GM21717 (cell line): ENCODE measurements around the gene DPYD.

ENCODE experiments used
- ATAC-seq: cut with Tn5 transposase; IDR thresholded peaks from one replicate; pipeline ENCODE4 v1.9.1; 2021; ENCODE audit warnings: mild to moderate bottlenecking, moderate library complexity; ENCODE audit not compliant: unreplicated experiment

The DPYD gene

DNA sequence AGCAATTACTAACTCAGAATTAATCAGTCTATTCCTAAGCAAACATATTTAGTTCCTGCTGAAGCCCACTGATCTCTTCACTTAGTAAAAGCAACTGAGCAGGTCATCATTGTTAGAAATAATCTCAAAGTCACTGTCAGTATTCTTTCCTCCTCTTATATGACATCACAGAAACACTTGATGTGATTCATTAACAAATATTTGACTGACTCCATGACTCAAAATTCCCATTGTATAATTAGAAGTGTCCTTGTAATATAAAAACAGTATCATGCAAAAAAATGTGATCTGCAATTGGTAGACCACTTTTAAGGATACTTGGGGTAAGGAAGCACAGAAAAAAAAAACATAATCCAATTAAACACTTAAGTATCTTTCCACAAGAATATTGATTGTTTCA lies 194.4 kb downstream of the DPYD start:
- no peak for ATAC-seq

DNA sequence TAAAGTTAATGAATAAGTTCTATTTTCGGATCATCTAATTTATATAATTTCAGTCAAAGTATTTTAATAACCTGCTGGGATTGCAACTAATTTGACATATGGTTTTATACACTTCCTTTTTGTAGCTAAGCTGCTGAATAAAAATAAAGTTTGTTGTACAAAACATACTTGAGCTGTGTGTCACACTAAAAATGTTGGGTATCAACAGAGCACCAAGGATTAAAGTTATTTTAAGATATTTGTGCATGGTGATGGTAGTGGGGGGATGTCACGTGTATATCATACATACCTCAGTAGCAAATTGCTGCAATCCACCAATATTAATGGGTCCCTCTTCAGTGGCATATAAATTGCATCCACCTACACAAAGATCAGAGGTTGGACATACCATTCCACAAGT lies 199.6 kb downstream of the DPYD start:
- ATAC-seq: no peak

DNA sequence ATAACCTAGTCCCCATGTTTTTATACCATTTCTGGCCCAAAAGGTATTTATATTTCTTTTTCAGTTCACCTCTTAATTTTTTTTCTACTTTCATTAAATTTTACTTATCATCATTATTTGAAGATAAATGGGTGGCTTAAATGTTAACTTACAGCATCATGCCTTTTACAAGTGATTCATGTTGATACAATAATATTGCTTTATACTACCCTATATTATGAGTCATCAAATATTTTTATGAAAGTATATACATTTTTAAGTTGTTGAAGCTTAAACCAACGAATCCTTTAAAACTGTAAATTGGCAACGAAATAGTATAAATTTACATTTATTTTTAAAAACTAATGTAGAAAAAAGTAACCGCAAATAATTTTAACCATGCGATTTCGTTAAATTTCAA lies 207.9 kb downstream of the DPYD start:
- no peak for ATAC-seq

DNA sequence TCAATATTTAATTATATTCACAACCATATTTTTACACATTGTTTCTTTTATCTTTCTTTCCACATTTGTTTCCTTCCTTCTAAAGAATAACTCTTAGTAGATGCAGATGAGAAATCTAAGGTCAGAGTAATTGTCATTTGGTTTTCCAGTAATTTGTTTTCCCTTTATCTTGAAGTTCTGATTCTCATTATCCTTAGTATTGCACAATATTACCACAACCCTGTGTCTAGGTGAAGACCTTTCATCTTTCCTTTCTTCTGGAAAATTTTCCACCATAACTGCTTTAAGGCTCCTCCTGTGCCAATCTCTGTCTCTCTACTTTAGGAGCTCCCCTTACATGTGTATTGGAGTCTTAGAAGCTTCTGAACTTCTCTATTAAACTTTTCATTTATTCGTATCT lies 209.0 kb downstream of the DPYD start:
- ATAC-seq: no peak

DNA sequence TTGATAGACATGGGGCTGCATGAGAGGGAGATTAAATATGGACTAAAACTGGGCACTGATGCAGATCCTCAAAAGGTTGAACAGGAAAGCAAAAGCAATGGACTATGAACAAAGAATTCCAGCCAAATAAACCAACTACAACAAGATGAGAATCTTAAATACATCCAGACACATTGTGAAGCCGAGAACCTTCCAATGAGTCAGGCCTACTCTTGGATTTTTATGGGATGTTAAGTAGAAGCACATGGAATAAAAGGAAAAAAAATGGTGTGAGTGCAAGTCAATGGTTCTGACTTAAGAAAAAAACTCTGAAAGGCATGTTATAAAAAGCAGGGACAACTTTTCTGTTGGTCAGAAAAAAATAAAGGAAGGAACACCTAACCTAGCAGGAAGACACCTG lies 227.2 kb downstream of the DPYD start:
- ATAC-seq: no peak

DNA sequence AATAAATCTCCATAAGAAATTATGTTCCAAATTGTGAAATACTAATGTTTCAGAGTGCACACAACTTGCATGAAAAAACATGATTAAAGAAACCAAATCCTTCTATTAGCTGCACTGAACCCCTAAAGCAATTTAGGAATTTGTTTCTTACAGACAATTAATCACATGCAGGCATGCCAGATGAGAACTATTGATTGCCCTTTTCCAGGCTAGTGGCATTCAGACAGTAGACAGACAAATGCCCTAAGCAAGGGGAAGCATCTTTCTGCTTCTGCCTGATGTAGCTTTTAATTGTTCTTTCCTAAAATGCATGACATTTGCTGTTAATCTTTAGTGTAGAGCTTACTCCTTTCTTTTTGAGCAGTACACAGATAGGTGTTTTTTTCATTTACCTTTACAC lies 229.5 kb downstream of the DPYD start:
- no peak for ATAC-seq

DNA sequence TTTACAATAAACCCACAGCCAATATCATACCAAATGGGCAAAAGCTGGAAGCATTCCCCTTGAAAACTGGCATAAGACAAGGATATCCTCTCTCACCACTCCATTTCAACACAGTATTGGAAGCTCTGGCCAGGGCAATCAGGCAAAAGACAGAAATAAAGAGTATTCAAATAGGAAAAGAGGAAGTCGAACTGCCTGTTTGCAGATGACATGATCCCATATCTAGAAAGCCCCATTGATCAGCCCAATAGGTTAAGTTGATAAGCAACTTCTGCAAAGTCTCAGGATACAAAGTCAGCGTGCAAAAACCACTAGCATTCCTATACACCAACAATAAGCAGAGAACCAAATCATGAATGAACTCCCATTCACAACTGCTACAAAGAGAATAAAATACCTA lies 235.5 kb downstream of the DPYD start:
- ATAC-seq: no peak

DNA sequence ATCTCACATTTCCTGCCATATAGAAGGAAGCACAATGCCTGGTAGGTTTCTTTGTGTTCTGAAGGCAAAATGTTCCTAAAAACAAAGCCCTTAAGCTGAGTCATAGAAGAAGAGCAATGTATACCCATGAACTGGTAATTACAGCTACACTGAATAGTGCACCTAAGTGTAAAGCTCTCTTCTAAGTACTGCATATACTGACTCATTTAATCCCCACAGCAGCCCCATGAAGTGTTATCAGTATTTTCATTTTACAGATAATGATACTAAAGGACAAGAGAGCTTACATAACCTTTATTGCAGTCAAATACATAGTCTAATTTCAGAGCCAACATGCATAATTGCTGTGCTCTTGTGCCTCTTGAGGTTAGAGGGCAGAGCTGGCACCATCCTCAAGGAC lies 239.9 kb downstream of the DPYD start:
- no peak for ATAC-seq

DNA sequence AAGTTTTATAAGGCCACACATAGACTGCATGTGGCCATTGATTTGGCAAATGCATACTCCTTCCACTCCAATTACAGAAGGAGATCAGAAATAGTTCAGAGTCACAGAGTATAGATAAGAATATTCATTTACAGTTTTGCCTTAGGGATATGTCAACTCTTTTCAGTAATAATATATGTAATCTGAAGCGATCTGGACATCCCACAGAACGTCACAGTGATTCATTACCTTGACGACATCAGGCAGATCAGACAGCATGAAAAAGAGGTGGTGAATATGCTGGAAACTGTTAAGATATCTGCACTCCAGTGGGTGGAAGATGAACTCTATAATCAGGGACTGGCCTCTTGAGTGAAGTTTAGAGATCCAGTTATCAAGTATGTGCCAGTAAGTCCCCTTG lies 240.4 kb downstream of the DPYD start:
- ATAC-seq: no peak

DNA sequence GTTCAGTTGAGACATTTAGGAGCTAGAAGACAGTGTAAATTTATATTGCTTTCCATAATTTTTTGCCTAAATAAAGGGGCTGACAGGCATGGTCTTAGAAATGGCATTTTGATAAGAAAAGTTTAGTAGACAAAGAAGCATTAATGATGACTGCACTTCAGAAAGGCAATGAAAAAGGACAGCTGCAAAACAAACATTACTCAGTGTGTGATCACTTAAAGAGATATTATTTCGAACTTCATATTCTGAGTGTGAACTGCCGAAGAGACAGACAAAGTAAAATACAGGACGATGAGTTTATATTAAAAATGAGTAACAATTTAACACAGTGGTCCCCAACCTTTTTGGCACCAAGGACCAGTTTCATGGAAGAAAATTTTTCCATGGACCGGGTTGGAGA lies 243.1 kb downstream of the DPYD start:
- no peak for ATAC-seq

DNA sequence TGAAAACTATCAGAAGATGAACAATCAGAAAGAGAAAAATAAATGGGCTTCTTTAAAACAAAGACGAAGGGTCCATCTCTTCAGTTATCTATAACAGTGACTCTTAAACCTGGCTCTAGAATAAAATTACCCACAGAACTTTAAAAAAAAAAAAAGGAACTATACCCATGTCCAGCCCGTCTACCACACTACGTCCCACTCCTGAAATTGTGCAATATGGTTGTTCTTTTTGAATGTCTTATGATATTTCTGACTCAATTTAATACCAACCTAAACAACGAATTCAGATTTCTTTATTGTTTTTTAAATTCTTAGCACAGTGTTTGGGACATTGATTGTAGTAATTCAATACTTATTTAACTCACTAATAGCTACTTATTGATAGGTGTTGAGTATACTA lies 246.3 kb downstream of the DPYD start:
- ATAC-seq: no peak

DNA sequence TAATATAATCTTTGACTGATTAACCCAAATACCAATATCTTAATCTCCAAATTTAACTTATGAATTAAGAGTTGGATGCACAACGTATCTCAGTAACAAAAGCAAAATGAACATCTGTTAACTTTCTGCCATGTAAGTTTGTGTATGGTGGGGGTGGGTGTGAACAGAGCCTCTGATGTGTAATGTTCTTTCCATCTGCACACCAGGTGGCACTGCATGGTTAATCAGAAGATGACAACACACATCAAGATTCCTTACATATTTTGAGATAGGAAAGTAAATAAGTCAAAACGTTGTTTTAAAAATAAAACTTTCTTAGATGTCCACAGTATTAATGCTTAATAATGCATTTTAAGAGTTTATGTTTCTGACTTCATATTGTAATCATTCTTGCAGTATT lies 251.9 kb downstream of the DPYD start:
- ATAC-seq: no peak

DNA sequence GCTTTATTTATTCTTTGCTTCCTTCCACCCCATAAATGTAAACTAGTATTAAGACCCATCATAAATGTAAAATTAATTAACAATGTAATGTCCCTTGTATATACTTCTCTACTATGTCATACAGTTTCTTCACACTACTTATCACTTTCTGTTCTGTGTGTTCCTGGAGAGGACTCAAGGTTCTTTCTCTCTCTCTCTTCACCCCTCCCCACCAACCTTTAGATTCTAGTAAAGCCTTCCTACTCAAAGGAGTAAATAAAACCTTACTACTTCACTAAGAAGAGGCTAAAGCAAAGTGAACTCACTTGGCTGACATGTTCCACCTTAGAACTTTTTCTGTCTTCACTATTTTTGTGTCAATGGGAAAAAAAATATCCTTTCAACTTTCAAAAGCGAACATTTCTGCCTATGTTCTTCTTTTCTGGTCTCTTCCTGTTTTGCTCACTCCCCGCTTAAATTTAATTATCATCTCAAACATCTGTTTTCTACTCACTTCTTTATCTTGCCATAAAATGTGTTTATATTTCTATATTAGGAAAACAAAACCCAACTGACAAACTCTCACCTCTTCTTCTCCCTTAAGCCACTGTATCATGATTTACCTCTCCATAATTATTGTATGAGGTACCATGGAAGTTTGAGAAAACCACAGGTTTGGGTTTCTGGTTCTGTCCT lies 260.3 kb downstream of the DPYD start:
- no peak for ATAC-seq

DNA sequence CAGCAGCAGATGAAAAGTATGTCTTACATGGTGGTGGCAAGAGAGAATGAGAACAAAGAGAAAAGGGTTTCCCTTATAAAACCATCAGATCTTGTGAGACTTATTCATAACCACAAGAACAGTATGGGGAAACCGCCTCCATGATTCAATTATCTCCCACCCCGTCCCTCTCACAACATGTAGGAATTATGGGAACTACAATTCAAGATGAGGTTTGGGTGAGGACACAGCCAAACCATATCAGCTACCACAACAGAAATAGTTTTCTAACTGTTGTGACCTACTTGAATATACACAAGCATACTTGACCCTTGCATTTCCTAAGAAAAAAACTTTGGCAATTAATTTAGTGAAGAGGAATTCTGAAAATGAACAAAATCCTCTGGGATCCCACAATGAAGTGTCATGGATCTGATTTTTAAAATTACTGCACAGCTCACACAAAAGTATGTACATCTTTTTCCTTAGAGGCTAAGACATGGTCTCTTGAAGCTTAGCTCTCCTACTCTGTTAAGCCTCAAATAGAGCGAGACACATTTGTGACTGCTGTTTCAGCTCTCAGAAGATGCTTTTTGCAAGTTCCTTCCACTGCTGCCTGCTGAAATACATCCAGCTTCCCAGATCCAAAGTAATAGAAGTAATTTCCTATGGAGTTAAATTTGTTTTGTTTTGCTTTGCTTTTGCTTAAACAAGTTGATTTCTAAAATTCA lies 265.8 kb downstream of the DPYD start:
- ATAC-seq: no peak

DNA sequence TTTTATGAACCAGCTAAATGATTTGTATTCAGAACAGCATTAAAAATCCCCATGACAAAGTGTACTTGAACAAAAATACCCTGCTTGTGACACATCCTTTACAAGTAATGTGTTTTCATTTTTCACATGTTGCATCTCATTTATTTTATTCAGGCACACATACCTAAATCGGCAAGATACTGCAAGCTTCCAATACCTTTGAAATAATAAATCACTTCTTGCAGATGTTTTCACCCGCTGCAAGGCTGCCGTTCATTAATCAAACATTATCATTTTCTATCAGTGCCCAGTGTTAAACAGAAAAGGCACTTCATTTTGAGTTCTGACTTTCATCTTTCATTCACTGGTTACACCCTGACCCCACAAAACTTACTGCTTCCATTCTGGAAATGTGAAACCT lies 269.6 kb downstream of the DPYD start:
- no peak for ATAC-seq

DNA sequence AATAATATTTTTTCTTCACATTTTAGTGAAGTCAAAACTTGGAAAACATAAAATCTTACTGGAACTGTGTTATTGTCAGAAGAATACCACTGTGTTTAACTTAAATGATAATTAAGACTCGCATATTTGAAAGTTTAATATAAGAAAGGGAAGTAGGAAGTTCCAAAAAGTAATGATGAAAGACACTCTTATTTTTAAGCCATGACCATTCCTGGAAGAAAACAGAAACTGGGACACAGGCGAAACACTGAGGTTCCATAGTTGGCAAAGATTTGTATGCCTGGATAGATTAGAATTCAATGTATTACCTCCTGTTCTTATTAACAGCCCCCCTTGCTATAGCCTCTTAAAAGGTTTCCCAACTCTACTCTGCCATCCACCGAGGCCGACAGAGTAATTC lies 271.2 kb downstream of the DPYD start:
- no peak for ATAC-seq

DNA sequence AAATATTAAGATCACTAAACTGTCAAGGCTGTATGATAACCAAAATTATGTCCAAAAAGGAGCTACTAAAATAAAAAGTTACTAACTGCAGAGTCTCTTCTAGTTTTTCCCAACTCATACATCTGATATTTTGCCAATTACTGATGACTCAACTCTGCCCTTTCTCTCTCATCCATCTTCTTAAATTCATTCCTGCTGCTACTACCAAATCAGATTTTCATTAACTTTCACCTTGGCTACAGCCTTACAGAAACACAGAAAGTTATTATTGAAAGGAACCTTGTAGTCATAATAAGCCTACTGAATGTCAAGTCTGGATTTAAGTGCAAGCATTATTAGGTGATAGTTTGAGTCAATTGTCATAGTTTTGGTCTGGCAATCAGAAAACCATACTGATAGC lies 273.1 kb downstream of the DPYD start:
- ATAC-seq: no peak

DNA sequence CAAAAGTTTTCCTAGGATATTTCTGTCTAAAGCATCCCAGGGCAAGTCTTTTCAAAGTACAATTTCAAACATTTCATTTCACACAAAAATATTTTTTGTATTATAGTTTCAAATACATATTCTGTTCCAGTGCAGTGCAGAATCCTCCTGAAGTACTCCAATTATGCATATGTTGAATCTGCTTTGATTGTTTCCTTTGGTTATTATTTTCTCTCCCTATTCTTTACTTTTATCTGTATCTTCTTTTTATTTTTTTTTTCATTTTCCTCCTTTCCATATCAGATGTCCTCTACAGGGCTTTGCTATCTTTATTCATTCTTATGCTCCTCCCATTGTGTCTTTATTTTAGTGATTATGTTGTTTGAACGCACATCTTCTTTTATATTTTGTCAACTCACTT lies 274.8 kb downstream of the DPYD start:
- ATAC-seq: no peak

DNA sequence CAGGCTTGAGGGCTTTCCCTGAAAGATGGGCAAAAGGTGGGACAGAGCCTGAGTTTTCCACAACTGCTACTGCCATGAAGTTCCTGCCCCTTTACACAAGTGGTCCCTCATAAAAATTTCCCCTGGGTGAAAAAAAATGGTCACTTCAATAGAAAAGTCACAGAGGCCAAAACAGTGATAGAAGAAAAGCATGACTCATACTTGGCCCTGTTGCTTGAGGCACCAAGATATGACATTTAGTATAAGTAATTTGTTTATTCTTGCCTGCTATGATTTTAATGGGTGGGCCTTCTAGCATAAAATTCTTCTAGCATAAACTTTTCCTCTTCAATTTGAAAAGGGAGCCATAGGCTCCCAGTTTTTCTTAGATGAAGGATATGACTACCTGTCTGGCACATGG lies 280.2 kb downstream of the DPYD start:
- ATAC-seq: no peak

DNA sequence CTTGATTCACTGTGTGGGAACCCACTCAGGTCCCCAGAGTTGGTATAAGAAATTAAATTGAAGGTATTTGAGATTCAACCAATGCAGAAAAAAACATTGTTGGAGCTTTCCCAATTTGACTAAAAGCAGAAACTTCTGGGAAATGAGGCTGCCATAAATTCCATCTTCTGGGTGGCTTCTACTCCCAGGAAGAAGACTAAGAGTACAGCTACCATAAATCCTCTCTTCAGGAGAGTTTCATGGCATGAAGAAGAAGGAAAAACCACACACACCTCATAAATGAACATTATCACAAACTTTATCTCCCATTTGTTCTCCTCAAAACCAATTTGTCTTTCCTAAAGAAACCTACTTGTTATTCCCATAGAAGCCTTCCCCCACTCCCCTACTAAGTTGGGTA lies 283.9 kb downstream of the DPYD start:
- no peak for ATAC-seq

DNA sequence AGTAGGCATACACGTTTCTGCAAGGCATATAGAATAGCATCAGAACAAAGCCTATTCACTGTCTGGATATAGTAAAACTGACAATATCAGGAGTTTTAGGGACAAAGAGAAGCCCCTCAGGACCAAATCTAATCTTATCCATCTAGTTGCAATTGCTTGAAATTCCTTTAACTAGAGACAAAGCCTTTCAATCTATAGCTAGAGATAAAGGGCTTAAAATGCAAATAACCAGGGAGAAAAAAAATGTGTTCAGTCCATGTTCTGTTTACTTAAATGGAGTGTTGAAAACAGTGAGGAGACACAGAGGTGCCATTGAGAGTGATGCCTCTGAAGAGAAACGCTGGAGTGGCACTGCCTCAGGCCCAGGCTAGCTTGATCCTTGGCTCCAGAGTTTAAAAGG lies 286.1 kb downstream of the DPYD start:
- ATAC-seq: no peak

DNA sequence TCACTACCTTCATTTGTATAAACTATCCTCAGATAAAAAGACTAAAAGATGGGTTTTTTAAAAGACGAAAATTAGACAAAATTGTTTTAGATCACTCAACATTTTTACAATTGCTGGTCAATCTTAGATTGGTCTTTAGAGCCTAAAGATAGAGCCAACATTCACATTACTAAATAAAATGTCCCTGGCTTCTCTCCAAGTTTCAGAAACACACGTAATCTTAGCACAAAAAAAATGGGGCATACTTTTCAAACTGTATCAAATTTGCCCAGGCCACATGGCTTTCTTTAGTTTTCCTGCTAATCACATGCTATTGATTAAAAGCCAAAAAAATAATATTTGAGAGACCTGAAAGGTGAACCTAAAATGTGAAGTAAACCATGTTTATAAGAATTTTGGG lies 288.1 kb downstream of the DPYD start:
- ATAC-seq: no peak

DNA sequence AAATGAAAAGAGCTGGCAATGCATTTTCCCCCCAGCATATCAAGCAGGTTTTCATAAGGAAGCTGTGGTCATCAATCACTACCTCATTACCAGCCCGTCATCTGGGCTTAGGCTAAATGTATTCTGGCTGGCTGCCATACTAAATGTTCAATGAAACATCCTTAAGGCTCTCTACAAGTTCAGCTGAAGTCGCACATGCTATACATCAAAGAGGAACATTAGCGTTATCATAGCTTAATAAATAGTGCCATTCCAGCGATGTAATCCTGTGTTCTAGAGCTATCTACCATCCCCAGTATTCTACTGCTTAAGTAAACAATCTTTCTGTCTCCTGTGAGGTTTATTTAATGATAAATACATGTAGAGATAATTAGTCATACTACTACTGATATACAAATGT lies 288.8 kb downstream of the DPYD start:
- no peak for ATAC-seq
